HFFc6 (cell line): ENCODE measurements around the gene ZWILCH. TPM values are rescaled to one million over a fixed set of nuclear protein-coding genes. Genes with fewer than 3 reads are reported as not detected.

Experiments
- DNase-seq: peaks from one replicate; pipeline ENCODE4 v3.0.0-alpha.2; 2018
- H3K27ac Mint-ChIP-seq: 2 replicates; pipeline ENCODE4 v1.8.0; 2020; ENCODE audit warnings: mild to moderate bottlenecking, mixed read lengths
- H3K27me3 Mint-ChIP-seq: 2 replicates; pipeline ENCODE4 v1.8.0; 2021; ENCODE audit warnings: mild to moderate bottlenecking, moderate library complexity, mixed read lengths; ENCODE audit not compliant: insufficient read depth
- H3K36me3 Mint-ChIP-seq: 2 replicates; pipeline ENCODE4 v1.8.0; 2021; ENCODE audit warnings: low read depth, mixed read lengths
- H3K4me1 Mint-ChIP-seq: 2 replicates; pipeline ENCODE4 v1.8.0; 2020; ENCODE audit warnings: low read depth, mixed read lengths
- H3K4me3 Mint-ChIP-seq: 2 replicates; pipeline ENCODE4 v1.8.0; 2020; ENCODE audit warnings: mild to moderate bottlenecking, moderate library complexity, mixed read lengths
- H3K9me3 Mint-ChIP-seq: 2 replicates; pipeline ENCODE4 v1.8.0; 2020; ENCODE audit warnings: mild to moderate bottlenecking, mixed read lengths
- total RNA-seq, 6 experiments: library from RNA; stranded (reverse); fragmentation: NEBNext Ultra II Directional; extraction: Animal tissue kit (Norgen Biotek cat#: 25700); gene quantifications; 2 replicates in 1 of 6; 3 replicates in 5 of 6; pipeline ENCODE4 v1.2.3, GENCODE V29; 2021
- TF ChIP-seq, protein P1 (sequence below): fragments of 200-600 bp; sonication (generic); IDR thresholded peaks from 2 replicates; pipeline ENCODE4 v1.5.0; 2021; ENCODE audit warnings: antibody characterized with exemption, mild to moderate bottlenecking

Gene ZWILCH
- total RNA-seq, 6 experiments from 2014 or later = 18.5 to 30.0 (median 25.9) TPM

DNA sequence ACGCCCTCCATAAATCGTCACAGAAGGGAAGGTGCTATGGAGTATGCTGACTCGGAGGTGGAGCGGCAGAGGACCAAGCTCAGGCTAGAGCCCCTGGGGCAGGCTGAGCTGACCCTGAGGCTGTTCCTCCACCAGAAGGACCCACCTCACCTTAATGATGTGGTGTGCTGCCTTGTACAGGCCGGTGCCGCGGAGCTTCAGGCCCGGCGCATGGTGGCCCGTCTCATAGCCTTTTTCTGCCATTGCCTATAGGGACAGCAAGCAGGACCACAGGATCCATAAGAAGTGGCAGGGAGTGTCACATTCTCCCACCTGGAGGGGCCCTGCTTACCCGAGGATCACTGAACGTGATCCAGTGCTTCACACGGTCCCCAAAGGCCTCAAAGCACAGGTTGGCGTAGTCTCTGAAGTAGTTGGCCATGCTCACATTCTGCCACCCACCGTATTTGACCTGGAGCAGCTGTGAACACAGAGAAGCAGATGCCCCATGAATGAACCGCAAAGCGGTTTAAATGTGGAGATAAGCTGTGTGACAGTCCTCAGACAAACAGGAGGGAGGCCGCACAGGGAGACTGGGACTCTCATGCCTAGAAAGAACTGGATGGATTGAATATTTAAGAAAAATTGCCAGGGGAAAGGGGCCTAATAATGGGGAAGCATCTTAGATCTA is 55.9 kb downstream of the ZWILCH start:
- no peaks in the 10 kb centered on the region for H3K9me3 Mint-ChIP-seq
- H3K36me3 Mint-ChIP-seq = no peaks in the 10 kb centered on the region
- H3K27me3 Mint-ChIP-seq = no peaks in the 10 kb centered on the region; the same call in 1 of the 2 replicates
- no peak for DNase-seq
- no peak overlapping the region for H3K27ac Mint-ChIP-seq
- H3K4me3 Mint-ChIP-seq = no peak overlapping the region
- peaks cover 11% of the 10 kb centered on the region for H3K4me1 Mint-ChIP-seq
- TF ChIP-seq, protein P1, sequence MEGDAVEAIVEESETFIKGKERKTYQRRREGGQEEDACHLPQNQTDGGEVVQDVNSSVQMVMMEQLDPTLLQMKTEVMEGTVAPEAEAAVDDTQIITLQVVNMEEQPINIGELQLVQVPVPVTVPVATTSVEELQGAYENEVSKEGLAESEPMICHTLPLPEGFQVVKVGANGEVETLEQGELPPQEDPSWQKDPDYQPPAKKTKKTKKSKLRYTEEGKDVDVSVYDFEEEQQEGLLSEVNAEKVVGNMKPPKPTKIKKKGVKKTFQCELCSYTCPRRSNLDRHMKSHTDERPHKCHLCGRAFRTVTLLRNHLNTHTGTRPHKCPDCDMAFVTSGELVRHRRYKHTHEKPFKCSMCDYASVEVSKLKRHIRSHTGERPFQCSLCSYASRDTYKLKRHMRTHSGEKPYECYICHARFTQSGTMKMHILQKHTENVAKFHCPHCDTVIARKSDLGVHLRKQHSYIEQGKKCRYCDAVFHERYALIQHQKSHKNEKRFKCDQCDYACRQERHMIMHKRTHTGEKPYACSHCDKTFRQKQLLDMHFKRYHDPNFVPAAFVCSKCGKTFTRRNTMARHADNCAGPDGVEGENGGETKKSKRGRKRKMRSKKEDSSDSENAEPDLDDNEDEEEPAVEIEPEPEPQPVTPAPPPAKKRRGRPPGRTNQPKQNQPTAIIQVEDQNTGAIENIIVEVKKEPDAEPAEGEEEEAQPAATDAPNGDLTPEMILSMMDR = no peak

DNA sequence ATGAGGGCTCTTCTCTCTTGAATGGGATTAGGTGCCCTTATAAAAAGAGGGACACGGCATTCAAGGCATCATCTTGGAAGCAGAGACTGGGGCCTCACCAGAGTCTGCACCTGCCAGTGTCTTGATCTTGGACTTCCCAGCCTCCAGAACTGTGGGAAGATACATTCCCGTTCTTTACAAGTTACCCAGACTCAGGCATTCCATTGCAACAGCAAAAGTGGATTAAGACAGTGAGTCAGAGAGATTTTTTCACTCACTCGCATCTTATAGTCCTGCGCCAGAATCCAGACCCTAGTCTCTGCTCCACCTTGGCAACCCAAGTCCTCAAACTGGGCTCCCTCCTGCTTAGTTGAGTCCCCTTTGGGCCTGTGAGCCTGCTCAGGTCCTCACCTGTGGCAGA is 58.0 kb downstream of the ZWILCH start:
- H3K4me3 Mint-ChIP-seq = no peak overlapping the region
- H3K27me3 Mint-ChIP-seq = peaks cover 2% of the 10 kb centered on the region; the same call in 1 of the 2 replicates
- peak; percentile 8 for DNase-seq
- H3K4me1 Mint-ChIP-seq = peaks cover 24% of the 10 kb centered on the region
- no peak overlapping the region for H3K27ac Mint-ChIP-seq
- H3K9me3 Mint-ChIP-seq = no peaks in the 10 kb centered on the region
- TF ChIP-seq, protein P1 = no peak
- H3K36me3 Mint-ChIP-seq = no peaks in the 10 kb centered on the region

DNA sequence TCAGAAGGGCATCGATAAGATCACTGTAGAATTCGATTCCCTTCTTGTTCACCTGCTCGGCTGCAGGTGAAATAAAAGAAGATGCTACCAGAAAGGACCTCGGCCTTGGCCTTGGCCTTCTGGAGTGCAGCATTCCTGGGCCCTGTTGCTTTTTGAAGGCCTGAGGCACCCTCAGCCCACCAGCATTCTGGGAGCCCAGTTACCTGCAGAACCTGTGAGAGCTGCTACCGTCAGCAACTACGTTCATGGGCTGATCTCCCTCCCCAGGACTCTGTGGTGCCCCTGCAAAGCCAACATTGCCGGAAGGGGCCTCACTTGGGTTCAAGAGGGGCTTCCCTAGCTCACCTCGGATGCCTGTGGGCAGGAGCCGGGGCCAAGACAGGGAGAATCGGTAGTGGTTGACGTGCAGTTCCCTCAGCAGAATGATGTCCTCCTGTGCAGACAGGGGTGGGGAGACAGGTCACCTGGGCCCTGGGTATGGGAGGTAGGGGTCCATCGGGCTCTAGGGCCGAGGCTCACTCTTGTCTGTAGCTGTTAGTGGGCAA is 58.5 kb downstream of the ZWILCH start:
- Mint-ChIP-seq H3K4me3 (no peak overlapping the region), H3K27ac (no peak overlapping the region), H3K36me3 (no peaks in the 10 kb centered on the region), H3K27me3 (peaks cover 2% of the 10 kb centered on the region; the same call in 1 of the 2 replicates), H3K4me1 (peaks cover 24% of the 10 kb centered on the region), H3K9me3 (no peaks in the 10 kb centered on the region)
- DNase-seq = no peak
- TF ChIP-seq, protein P1 = no peak

DNA sequence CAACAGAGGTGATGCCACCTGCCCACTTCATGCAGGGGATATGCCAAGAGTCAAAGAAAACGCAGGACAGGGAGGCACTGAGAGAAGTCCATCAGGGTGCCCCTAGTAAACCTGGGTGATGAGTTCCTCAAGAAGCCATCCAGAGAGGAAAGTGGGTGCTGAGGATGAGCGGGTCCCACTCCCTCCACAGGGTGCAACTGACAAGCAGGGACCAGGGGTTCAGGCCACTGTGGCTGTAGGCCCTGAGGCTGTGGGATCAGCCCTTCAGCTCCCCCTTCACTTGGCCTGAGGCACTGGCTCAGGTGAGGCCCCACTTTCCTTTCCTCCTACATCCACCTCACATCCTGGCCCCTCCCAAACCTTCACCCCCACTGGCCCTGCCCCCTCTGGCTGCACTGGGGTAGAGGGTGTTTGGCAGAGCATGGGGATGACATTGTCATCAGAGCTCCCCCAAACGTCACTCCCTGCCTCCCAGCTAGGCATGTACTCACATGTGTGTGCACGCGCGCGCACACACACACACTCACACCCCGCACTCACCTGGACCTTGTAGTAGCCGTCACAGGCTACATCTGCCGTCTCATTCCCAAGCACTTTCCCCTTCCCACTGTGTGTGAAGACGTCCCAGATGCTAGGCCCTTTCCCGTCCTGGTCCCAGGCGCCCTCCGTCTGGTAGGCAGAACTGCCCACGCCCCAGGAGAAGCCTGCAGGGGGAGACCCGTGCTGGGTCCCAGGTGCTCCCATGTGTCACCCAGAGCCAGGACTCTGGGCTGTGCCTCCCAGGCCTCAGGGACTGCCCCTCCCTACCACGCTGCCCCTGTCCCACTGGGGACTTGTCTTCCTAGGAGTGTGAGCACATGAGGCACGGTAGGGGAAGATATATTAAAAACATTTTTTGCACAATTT is 59.3 kb downstream of the ZWILCH start:
- no peak for DNase-seq

DNA sequence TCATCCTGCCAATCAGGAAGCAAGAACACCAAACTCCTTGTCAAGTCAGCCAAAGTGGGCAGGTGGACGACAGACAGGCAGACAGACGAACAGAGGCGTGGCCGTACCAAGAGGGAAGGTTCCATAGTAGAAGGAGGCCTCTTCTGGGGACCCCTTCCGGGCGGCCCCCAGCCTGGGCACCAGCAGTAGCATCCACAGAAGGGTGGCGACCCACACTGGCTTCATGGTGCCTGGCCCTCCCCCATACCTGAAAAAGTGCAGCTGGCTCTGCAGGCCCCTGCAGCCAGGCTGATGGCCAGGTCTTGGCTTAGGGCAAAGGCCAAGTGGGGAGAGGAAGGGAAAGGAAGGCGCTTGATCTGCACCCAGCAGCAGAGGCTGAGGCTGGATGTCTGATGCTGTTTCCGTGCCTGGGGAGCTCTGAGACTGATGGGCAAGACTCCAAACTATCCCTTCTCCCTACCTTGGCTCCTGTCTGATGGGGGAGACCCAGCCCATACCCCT is 60.1 kb downstream of the ZWILCH start:
- Mint-ChIP-seq H3K4me3 (no peak overlapping the region), H3K4me1 (peaks cover 24% of the 10 kb centered on the region), H3K27me3 (peaks cover 2% of the 10 kb centered on the region; the same call in 1 of the 2 replicates), H3K9me3 (no peaks in the 10 kb centered on the region), H3K36me3 (no peaks in the 10 kb centered on the region), H3K27ac (no peak overlapping the region)
- TF ChIP-seq, protein P1 = no peak
- no peak for DNase-seq

More for the DNA sequence above, 59.3 kb downstream of the ZWILCH start:
- Mint-ChIP-seq H3K27ac (no peak overlapping the region), H3K4me1 (peaks cover 24% of the 10 kb centered on the region), H3K4me3 (no peak overlapping the region), H3K9me3 (no peaks in the 10 kb centered on the region), H3K27me3 (peaks cover 2% of the 10 kb centered on the region; the same call in 1 of the 2 replicates), H3K36me3 (no peaks in the 10 kb centered on the region)
- TF ChIP-seq, protein P1 = no peak
